Ovary (tissue), 9 donors: Measurements from ENCODE around the gene KRT15. TPM values are rescaled to one million over a fixed set of nuclear protein-coding genes. Genes with fewer than 3 reads are reported as not detected.
"Not testable (repeated sequence)": the region's sequence is repeated elsewhere in the genome, so short reads cannot be mapped to it uniquely, and the experiment has no call there.

Experiments used
- DNase-seq, 5 donors: peaks; one replicate each; pipeline ENCODE4 v3.0.0-alpha.2; 2019 to 2020
- H3K27ac ChIP-seq, 2 donors: fragments of 200-600 bp; one replicate each; pipeline versions ENCODE4 v1.5.1 to v1.8.0; 2019 to 2022
- H3K27me3 ChIP-seq: fragments of 200-600 bp; one replicate; pipeline ENCODE4 v1.8.0; 2022
- H3K36me3 ChIP-seq: fragments of 200-600 bp; sonication (generic); one replicate; pipeline ENCODE4 v1.5.1; 2019
- H3K4me1 ChIP-seq: one replicate; pipeline ENCODE4 v1.8.1; 2013; ENCODE audit warnings: mild to moderate bottlenecking, moderate library complexity; ENCODE audit not compliant: insufficient read depth
- H3K4me3 ChIP-seq: fragments of 200-600 bp; sonication (generic); one replicate; pipeline ENCODE4 v1.5.1; 2017
- H3K9me3 ChIP-seq, 2 donors: fragments of 200-600 bp in 1 of 2; sonication (generic) in 1 of 2; one replicate each; pipeline versions ENCODE4 v1.5.1 to v1.8.1; 2013 to 2019; ENCODE audit warnings: mild to moderate bottlenecking in 1 of 2, moderate library complexity in 1 of 2
- EP300 ChIP-seq: sonication (generic); formaldehyde crosslinking; IDR thresholded peaks from one replicate; pipeline ENCODE4 v1.6.1; 2017; ENCODE audit warnings: antibody characterized with exemption
- POLR2A ChIP-seq: fragments of 450-650 bp; IDR thresholded peaks from one replicate; pipeline ENCODE4 v1.6.1; 2017; ENCODE audit warnings: antibody characterized with exemption, mild to moderate bottlenecking, moderate library complexity
- WGBS, 3 donors: extraction: QIAGEN DNeasy Blood & Tissue Kit in 1 of 3; methylation state at CpG; one replicate each; pipeline versions ENCODE4 v1.1.5 to v1.1.7; 2013 to 2017; 5-methylcytosine and 5-hydroxymethylcytosine counted together
- intact Hi-C, 4 donors: fragments of 100-400 bp; cut with DNase I; formaldehyde crosslinking; loops; one replicate each; pipeline versions ENCODE4 v1.11.0 to v1.15.1; 2022 to 2023
- polyA plus RNA-seq, 2 donors: library from polyadenylated mRNA; stranded (reverse); fragments of 200-250 nt in 1 of 2; fragments of 350-450 nt in 1 of 2; fragmentation: Illumina TruSeq in 1 of 2; extraction: RNeasy Lipid Tissue Mini Kit (QIAGEN cat#74804) in 1 of 2; gene quantifications; one replicate each; pipeline ENCODE4 v1.2.3, GENCODE V29; 2013 to 2014
- total RNA-seq, 7 donors: library from RNA; depleted of rRNA in 2 of 7; stranded (reverse); fragments of >200 nt in 2 of 7; fragmentation: NEBNext Ultra II Directional in 3 of 7; extraction: Animal tissue kit (Norgen Biotek cat#: 25700) in 3 of 7; gene quantifications; one replicate each; pipeline versions ENCODE4 v1.1.0 to v1.2.4, GENCODE V29; 2016 to 2023
- TF ChIP-seq, protein P1 (sequence below), 3 donors: fragments of 450-650 bp in 2 of 3; fragments of 200-600 bp in 1 of 3; IDR thresholded peaks; one replicate each; pipeline versions ENCODE4 v1.5.1 to v1.8.0; 2016 to 2022; ENCODE audit warnings: antibody characterized with exemption in 3 of 3, mild to moderate bottlenecking in 1 of 3
- donor health status: DM: no; HTN: no; CAD: no; lungs with moderate emphysema.
- donor health status: DM: no; HTN: no; CAD: no.
- donor health status: Bipolar disorder and iron deficiency.
- donor health status: DM: yes; HTN: yes; CAD: no.
- donor health status: DM: no; HTN: no; CAD: no.
- donor health status: DM: yes; HTN: yes; CAD: no.

The KRT15 gene
- total and polyA plus RNA-seq, 9 donors, result 0.11 to 9.4 (median 0.37) TPM; not detected in 1

DNA sequence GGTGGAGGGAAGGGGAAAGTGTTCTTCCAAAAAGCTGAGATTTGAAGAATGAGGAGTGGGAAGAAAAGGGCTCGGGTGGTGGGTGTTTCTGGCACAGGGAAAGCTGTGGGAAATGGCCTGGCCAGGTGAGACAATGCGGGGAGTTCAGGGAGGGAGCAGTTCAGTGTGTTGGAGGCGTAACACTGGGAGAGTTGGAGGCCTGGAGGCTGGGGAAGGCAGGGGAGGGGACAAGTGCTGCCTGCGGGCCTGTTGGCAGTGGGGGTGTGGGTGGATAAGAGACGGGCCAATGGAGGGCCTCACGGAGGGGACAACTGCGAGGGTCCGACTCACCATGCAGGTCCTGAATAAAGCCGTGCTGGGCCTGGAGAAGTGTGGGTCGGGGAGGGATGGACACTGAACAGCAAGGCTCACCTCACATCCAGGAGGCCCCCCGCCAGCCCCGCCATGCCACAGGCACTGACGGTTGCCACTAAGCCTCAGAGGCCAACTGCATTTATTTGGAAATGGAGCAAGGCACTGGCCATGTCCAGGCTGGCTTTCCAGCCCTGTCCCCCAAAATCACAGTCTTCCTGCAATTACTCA lies 27.2 kb upstream of the KRT15 start:
- H3K27me3 ChIP-seq, result no peaks in the 10 kb centered on the region
- no peak overlapping the region for H3K27ac ChIP-seq
- WGBS, 3 donors, result 82 to 84% (median 83%) methylated on average over 13 of the region's 13 CpGs
- H3K4me1 ChIP-seq, result peaks cover 14% of the 10 kb centered on the region
- no peaks in the 10 kb centered on the region for H3K36me3 ChIP-seq
- H3K9me3 ChIP-seq, result no peaks in the 10 kb centered on the region
- intact Hi-C loops, result loop anchor here in 2 of 4 donors (5.0 to 10.0 kb wide), 3 partner anchors 111 to 859 kb away; no protein-coding TSS in a partner anchor
- TF ChIP-seq EP300, result no peak
- no peak for TF ChIP-seq POLR2A
- TF ChIP-seq, protein P1, sequence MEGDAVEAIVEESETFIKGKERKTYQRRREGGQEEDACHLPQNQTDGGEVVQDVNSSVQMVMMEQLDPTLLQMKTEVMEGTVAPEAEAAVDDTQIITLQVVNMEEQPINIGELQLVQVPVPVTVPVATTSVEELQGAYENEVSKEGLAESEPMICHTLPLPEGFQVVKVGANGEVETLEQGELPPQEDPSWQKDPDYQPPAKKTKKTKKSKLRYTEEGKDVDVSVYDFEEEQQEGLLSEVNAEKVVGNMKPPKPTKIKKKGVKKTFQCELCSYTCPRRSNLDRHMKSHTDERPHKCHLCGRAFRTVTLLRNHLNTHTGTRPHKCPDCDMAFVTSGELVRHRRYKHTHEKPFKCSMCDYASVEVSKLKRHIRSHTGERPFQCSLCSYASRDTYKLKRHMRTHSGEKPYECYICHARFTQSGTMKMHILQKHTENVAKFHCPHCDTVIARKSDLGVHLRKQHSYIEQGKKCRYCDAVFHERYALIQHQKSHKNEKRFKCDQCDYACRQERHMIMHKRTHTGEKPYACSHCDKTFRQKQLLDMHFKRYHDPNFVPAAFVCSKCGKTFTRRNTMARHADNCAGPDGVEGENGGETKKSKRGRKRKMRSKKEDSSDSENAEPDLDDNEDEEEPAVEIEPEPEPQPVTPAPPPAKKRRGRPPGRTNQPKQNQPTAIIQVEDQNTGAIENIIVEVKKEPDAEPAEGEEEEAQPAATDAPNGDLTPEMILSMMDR (IDR thresholded peaks at IDR 0.05), result no peak
- H3K4me3 ChIP-seq, result no peak overlapping the region
- DNase-seq, result no peak

DNA sequence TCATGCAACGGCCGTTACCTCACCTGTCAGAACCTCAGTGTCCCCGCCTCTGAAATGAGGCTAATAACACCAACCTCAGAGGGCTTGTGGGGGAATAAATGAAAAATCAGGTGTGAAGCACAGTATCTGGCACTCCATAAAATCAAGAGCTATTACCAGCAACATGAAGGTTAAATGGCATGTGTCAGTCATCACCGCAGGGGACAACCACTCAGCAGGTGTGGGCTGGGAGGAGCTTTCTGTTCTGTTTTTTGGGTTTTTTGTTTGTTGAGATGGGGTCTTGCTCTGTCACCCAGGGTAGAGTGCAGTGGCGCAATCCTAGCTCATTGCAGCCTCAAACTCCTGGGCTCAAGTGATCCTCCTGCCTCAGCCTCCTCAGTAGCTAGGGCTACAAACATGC lies 26.2 kb upstream of the KRT15 start:
- H3K27me3 ChIP-seq, result no peaks in the 10 kb centered on the region
- intact Hi-C loops, result loop anchor here in 2 of 4 donors (5.0 to 10.0 kb wide), 3 partner anchors 112 to 858 kb away; no protein-coding TSS in a partner anchor
- H3K4me3 ChIP-seq, result no peak overlapping the region
- H3K4me1 ChIP-seq, result peaks cover 14% of the 10 kb centered on the region
- no peak overlapping the region for H3K27ac ChIP-seq
- DNase-seq, result no peak
- TF ChIP-seq POLR2A (no peak), EP300 (no peak)
- TF ChIP-seq, protein P1 (IDR thresholded peaks at IDR 0.05), result no peak
- H3K36me3 ChIP-seq, result no peaks in the 10 kb centered on the region
- H3K9me3 ChIP-seq, result no peaks in the 10 kb centered on the region
- WGBS, 3 donors, result 95% methylated on average over 5 of the region's 5 CpGs

DNA sequence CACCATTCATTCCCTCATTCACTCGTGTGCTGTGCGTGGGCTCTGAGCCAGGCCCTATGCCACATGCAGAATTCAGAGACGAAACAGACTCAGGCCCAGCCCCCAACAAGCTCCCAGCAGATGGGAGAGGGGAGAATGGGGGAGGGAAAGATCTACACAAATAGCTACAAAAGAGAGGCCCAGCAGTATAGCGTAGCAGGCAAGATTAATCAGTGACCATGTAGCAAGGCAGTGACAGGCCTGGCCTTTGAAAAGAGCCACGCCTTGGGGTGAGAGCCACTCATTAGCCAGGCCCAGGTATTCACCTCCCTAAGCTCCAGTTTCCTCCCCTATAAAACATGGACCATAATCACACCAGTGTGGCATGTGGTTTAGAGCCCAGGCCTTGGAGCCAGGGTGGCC lies 25.8 kb upstream of the KRT15 start:
- Histone ChIP-seq H3K36me3 (no peaks in the 10 kb centered on the region), H3K4me1 (peaks cover 14% of the 10 kb centered on the region), H3K4me3 (no peak overlapping the region), H3K27me3 (no peaks in the 10 kb centered on the region), H3K27ac (no peak overlapping the region), H3K9me3 (no peaks in the 10 kb centered on the region)
- TF ChIP-seq, protein P1 (IDR thresholded peaks at IDR 0.05), result no peak
- TF ChIP-seq POLR2A, result no peak
- no peak for TF ChIP-seq EP300
- intact Hi-C loops, result loop anchor here in 1 of 4 donors (10.0 kb wide), 1 partner anchor 630 kb away; no protein-coding TSS in a partner anchor
- no peak for DNase-seq
- 47 to 52% (median 49%) methylated on average over 5 of the region's 5 CpGs for whole genome bisulfite sequencing, 3 donors

DNA sequence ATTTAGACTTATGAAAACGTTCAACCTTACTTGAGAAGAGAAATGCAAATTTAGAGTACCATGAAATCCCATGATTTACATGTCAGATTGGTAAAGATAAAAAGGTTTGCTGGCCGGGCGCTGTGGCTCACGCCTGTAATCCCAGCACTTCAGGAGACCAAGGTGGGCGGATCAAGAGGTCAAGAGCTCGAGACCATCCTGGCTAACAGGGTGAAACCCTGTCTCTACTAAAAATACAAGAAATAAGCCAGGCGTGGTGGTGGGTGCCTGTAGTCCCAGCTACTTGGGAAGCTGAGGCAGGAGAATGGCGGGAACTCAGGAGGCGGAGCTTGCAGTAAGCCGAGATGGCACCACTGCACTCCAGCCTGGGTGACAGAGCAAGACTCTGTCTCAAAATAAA lies 24.1 kb upstream of the KRT15 start:
- intact Hi-C loops, result loop anchor here in 1 of 4 donors (10.0 kb wide), 1 partner anchor 628 kb away; no protein-coding TSS in a partner anchor

DNA sequence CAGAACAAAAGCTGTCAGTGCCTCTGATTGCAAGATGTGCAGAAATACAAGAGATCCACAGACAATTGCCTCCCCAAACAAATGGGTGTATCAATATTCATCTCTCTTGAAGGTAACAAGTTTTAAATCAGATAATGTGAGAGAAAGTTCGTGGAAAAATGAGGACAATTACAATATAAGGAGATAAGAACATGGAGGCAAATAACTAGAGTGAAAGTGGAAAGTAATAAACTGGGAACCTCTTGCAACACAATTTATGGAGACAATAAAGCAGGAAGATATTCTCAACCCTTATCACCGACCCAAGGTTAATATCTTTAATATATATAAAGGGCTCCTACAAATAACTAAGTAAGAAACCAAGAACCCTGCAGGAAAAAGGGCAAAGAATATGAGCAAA lies 23.7 kb upstream of the KRT15 start:
- H3K9me3 ChIP-seq, result no peaks in the 10 kb centered on the region
- intact Hi-C loops, result loop anchor here in 1 of 4 donors (10.0 kb wide), 1 partner anchor 628 kb away; no protein-coding TSS in a partner anchor
- H3K36me3 ChIP-seq, result no peaks in the 10 kb centered on the region
- 45 to 58% (median 53%) methylated on average over 2 of the region's 2 CpGs for WGBS, 3 donors
- no peak overlapping the region for H3K4me3 ChIP-seq
- H3K27me3 ChIP-seq, result no peaks in the 10 kb centered on the region
- TF ChIP-seq, protein P1 (IDR thresholded peaks at IDR 0.05), result no peak
- TF ChIP-seq EP300 (no peak), POLR2A (no peak)
- H3K27ac ChIP-seq, result no peak overlapping the region
- no peak for DNase-seq
- no peaks in the 10 kb centered on the region for H3K4me1 ChIP-seq

More for the DNA sequence above, 24.1 kb upstream of the KRT15 start:
- H3K27me3 ChIP-seq, H3K4me3 ChIP-seq, H3K9me3 ChIP-seq, H3K4me1 ChIP-seq, H3K27ac ChIP-seq, DNase-seq, H3K36me3 ChIP-seq: not testable (repeated sequence)
- 84 to 90% (median 89%) methylated on average over 10 of the region's 10 CpGs for WGBS, 3 donors
